GM10248 (cell line): ENCODE measurements around the gene CALN1.

Experiments
- CTCF ChIA-PET: fragments of 300-600 bp; sonication (Branson Sonifier 250); formaldehyde crosslinking; extraction: SDS; loops from one replicate; lab custom pipeline; 2021; ENCODE audit warnings: antibody characterized with exemption; lab: Yijun Ruan, JAX
- POLR2A ChIA-PET: fragments of 350-650 bp; sonication (Branson Sonifier 250); formaldehyde crosslinking; extraction: SDS; loops from one replicate; lab custom pipeline; 2020; ENCODE audit warnings: antibody characterized with exemption; lab: Yijun Ruan, JAX
- DNase-seq: peaks from one replicate; pipeline ENCODE4 v3.0.0; 2012; ENCODE audit errors: extremely low spot score
- TF ChIP-seq, protein P1 (sequence below): IDR thresholded peaks from 2 replicates; pipeline ENCODE4 v1.5.1; 2012; ENCODE audit warnings: mild to moderate bottlenecking, low read depth; ENCODE audit errors: extremely low read depth, missing control alignments, control extremely low read depth

The CALN1 gene

DNA sequence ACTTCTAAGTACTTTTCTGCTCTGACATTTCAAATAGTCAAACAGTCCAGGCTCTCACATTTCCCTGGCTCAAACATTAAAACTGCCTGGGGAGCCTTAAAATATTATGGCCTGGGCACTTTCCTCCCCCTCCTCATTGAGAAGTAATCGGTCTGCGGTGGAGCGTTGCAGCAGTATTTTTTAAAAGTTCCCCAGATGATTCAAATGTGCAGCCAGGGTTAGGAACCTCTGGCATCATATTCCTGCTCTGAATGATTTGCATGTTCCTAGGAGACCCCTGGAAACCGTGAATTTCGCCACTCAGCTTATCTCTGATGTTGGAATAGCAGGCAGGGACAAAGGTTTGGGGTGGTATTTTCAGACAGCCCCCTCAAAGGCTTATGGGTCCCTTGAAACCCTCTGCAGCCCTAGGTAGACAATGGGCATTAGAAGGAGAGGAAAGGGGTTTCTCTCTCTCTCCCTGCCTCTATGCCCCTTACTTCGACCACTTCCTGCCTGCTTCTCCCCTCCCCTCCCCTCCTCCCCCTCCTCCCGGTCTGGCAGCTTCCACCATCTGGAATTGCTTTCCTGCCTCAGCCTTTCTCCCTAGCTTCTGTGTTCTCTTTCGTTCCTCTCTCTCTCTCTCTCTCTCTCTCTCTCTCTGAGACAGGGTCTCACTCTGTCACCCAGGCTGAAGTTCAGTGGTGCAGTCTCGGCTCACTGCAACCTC, 658.0 kb downstream of the CALN1 start:
- DNase-seq, result no peak
- ChIA-PET POLR2A (interaction anchor here (0.5 kb wide), 1 partner anchor 1120 kb away, joined by 4 read pairs; no protein-coding TSS in a partner anchor), CTCF (interaction anchor here (1.2 to 2.4 kb wide), 2 partner anchors 10 to 741 kb away, joined by 3 to 14 read pairs; no protein-coding TSS in a partner anchor)
- TF ChIP-seq, protein P1, sequence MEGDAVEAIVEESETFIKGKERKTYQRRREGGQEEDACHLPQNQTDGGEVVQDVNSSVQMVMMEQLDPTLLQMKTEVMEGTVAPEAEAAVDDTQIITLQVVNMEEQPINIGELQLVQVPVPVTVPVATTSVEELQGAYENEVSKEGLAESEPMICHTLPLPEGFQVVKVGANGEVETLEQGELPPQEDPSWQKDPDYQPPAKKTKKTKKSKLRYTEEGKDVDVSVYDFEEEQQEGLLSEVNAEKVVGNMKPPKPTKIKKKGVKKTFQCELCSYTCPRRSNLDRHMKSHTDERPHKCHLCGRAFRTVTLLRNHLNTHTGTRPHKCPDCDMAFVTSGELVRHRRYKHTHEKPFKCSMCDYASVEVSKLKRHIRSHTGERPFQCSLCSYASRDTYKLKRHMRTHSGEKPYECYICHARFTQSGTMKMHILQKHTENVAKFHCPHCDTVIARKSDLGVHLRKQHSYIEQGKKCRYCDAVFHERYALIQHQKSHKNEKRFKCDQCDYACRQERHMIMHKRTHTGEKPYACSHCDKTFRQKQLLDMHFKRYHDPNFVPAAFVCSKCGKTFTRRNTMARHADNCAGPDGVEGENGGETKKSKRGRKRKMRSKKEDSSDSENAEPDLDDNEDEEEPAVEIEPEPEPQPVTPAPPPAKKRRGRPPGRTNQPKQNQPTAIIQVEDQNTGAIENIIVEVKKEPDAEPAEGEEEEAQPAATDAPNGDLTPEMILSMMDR, result no peak

DNA sequence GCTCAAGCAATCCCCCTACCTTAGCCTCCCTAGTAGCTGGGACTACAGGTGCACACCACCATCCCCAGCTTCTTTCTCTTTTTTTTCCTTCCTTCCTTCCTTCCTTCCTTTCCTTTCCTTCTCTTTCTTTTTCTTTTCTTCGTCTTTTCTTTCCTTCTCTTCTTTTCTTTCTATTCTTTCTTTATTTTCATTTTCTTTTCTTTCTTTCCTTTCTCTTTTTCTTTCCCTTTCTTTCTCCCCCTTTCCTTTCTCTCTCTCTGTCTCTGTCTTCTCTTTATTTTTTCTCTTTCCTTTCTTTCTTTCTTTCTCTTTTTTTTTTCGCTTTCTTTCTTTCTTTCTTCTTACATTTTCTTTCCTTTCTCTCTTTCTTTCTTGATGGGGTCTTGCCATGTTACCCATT, 658.9 kb downstream of the CALN1 start:
- ChIA-PET POLR2A (no interaction called here), CTCF (interaction anchor here (1.2 to 2.4 kb wide), 6 partner anchors 11 to 1033 kb away, joined by 3 to 14 read pairs (median 4); no protein-coding TSS in a partner anchor)
- TF ChIP-seq, protein P1, result no peak
- no peak for DNase-seq

DNA sequence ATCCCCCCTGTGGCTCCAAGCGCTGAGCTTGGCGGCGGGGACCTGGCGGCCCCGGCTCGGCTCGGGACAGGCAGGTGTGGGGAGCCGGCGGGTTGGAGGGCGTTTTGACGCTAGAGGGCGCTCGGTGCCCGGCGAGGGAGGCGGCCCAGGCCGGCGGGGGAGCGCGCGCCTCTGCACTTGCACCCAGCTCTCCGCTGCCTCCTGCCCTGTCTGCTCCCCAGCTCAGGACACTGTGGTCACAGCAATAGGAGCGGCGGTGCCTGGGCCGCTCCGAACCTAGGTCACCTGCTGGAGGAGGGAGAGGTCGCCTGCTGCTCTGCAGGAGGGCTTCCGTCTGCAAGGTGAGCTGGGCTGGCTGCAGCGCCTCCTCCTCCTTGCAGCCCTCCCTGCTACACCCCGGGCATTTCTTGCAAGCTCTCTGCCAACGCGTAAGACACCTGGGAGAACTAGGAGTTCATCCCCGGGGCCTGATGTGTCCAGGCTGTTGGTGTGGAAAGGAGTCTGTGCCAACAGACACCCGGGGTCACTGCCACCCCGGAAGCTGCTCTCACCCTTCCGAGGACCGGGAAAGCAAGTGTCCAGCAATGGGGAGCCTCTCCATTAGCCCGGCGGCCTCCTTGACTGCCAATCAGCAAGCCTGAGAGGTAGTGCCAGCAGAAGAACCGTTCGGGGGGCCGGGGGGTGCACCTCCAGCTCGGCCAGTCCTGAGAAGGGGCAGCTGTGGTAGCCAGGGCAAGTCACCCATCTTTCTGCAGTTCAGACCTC, 659.8 kb downstream of the CALN1 start:
- ChIA-PET POLR2A (no interaction called here), CTCF (interaction anchor here (0.7 to 2.4 kb wide), 17 partner anchors 11 to 1162 kb away, joined by 3 to 14 read pairs (median 3); no protein-coding TSS in a partner anchor)
- TF ChIP-seq, protein P1, result peak; percentile 72
- peak; percentile 61 for DNase-seq

DNA sequence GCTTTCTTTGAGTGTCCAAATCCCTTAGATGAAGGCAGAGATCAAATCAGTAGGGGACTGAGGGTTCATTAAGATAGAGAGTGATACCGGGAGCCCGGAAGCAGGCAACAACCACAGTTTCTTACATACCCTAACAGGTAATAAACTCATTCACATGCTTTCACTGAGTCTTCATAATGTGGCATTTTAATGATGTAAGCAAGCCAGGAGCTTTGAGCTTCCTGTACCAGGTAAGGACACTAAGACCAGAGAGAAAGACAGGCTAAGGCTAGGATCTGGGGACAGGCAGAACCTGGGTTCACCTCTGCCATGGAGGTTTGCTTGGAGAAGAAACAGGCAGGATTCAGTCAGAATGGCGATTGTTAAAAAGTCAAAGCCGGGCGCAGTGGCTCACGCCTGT, 661.8 kb downstream of the CALN1 start:
- TF ChIP-seq, protein P1, result no peak
- CTCF ChIA-PET, result interaction anchor here (1.6 kb wide), 1 partner anchor 14 kb away, joined by 5 read pairs; no protein-coding TSS in a partner anchor
- DNase-seq, result no peak
- POLR2A ChIA-PET, result no interaction called here

DNA sequence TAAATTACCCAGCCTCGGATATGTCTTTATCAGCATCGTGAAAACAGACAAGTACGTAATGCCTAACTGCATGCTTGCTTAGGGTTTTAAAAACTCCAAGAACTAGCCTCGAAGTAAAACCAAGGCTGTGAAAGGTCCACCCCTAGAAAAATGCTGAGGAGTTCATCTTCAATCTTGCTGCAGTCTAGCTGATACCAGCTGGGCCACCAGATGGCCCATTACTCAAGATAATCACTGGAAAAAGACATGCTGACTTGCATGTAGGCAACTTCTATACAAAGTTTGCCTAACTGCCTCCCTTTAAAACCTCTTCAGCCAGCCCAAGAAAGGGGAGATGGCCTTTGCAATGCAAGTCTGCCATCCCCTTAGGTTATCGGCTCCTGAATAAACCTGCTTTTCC, 666.1 kb downstream of the CALN1 start:
- DNase-seq, result no peak
- POLR2A ChIA-PET, result no interaction called here
- CTCF ChIA-PET, result interaction anchor here (1.2 to 3.7 kb wide), 2 partner anchors 9 to 10 kb away, joined by 3 to 14 read pairs; no protein-coding TSS in a partner anchor
- TF ChIP-seq, protein P1, result no peak

DNA sequence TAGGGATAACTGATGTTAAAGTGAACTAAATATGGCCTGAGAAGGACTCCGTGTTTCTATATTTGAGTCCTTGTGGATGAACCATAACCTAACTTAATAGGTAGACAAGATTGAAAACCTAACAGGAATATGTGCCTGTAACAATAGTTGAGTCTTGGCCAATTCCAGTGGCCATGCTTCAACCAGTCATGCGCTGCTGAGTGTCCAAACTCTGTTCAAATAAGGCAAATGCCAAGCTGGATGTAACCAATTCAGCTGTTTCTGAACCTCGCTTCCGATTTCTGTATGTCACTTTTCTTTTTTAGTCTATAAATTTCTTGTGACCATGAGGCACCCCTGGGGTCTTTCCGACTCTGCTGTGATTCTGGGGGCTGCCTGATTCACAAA, 672.0 kb downstream of the CALN1 start:
- ChIA-PET POLR2A (no interaction called here), CTCF (no interaction called here)
- DNase-seq, result no peak
- TF ChIP-seq, protein P1, result no peak
